ENCODE results near the gene PGRMC1. TPM values are rescaled to one million over a fixed set of nuclear protein-coding genes. Genes with fewer than 3 reads are reported as not detected.

PGRMC1 gene
- total and polyA plus RNA-seq, 9 of the 15 experiments (the other 6 are each of a cell fraction or from before 2014, with no cell fraction given): 27.4 to 115 (median 90.3) TPM

- in situ Hi-C loops (cut with MboI): no loop called here
- FAIRE-seq (no peak), ATAC-seq (no peak), DNase-seq (ENCODE audit: extremely low read depth in 1 of 4, low spot score in 3 of 4) (no peak)
- no peaks in the 10 kb centered on the region for H3K9me3 ChIP-seq (replicated peaks; ENCODE audit: control insufficient read depth, insufficient read depth, low read depth, low read length)
- H3K36me3 ChIP-seq (ENCODE audit: control insufficient read depth, insufficient read depth, low read length): peaks cover 34% of the 10 kb centered on the region
- H3K27ac ChIP-seq (ENCODE audit: extremely low read depth, low read depth, low read length): no peak overlapping the region
- no peak overlapping the region for H3K9ac ChIP-seq (ENCODE audit: insufficient read depth in 1 of 2, low read depth in 2 of 2, low read length in 2 of 2)
- BruUV-seq (replicated peaks): no TSS peak
- no peaks in the 10 kb centered on the region for H3K79me2 ChIP-seq (ENCODE audit: control insufficient read depth, insufficient read depth, low read length)
- POLR2A ChIA-PET: interaction anchor here (2.6 kb wide), 1 partner anchor 10 kb away, joined by 9 read pairs; no protein-coding TSS in a partner anchor
- TF ChIP-seq TBP (optimal IDR thresholded peaks at IDR 0.05; ENCODE audit: low read depth, low read length) (no peak), ZNF431 (CRISPR knock-in tag; IDR thresholded peaks at IDR 0.05) (no peak), RB1 (IDR thresholded peaks at IDR 0.05; ENCODE audit: low read depth) (no peak), KLF1 (tag; IDR thresholded peaks at IDR 0.05) (no peak), SRSF1 (IDR thresholded peaks at IDR 0.05; ENCODE audit: low read depth, low read length) (no peak), ZNF3 (CRISPR knock-in tag; IDR thresholded peaks at IDR 0.05) (no peak), CAMTA2 (CRISPR knock-in tag; conservative IDR thresholded peaks at IDR 0.05) (no peak), FOXA3 (CRISPR knock-in tag; conservative IDR thresholded peaks at IDR 0.05 in 1 of 2, IDR thresholded peaks at IDR 0.05 in 1 of 2) (no peak), RCOR1 (IDR thresholded peaks at IDR 0.05; ENCODE audit: borderline replicate concordance in 1 of 2, low read depth in 2 of 2, low read length in 2 of 2) (no peak), FOXM1 (IDR thresholded peaks at IDR 0.05; ENCODE audit: low read depth) (no peak), FOXM1 (CRISPR knock-in tag; IDR thresholded peaks at IDR 0.05; ENCODE audit: low read depth) (no peak), SMAD1 (IDR thresholded peaks at IDR 0.05; ENCODE audit: low read depth, low read length, partially characterized antibody) (no peak), AFF1 (IDR thresholded peaks at IDR 0.05; ENCODE audit: low read depth in 1 of 2, partially characterized antibody in 2 of 2) (no peak), MAFG (tag; conservative IDR thresholded peaks at IDR 0.05) (no peak), MXD1 (CRISPR knock-in tag; IDR thresholded peaks at IDR 0.05; ENCODE audit: borderline replicate concordance, poor library complexity, severe bottlenecking) (no peak)
- 77% methylated on average over 3 of the region's 3 CpGs for WGBS (ENCODE audit: insufficient coverage, low coverage, missing lambda C conversion rate)
- intact Hi-C loops (cut with micrococcal nuclease): no loop called here
- no peaks in the 10 kb centered on the region for H3K4me1 ChIP-seq (replicated peaks in 1 of 2; ENCODE audit: control insufficient read depth in 2 of 2, insufficient read depth in 2 of 2, low read length in 2 of 2)
- no peaks in the 10 kb centered on the region for H3K9me1 ChIP-seq (ENCODE audit: control insufficient read depth, insufficient read depth, low read length)
- CTCF ChIA-PET (ENCODE audit: low intra/inter-chr PET ratio): no interaction called here
- no peak overlapping the region for H3K4me2 ChIP-seq (ENCODE audit: insufficient read depth, low read length)
- no peak overlapping the region for H3K4me3 ChIP-seq
- H4K20me1 ChIP-seq (replicated peaks; ENCODE audit: control insufficient read depth, insufficient read depth, low read length): no peaks in the 10 kb centered on the region; the same call in 1 of the 2 replicates
- no peak overlapping the region for H2AFZ ChIP-seq (ENCODE audit: low read depth, low read length)
- no peaks in the 10 kb centered on the region for H3K27me3 ChIP-seq (ENCODE audit: control insufficient read depth in 2 of 2, insufficient read depth in 2 of 2, low read length in 2 of 2)
Observed at GRCh38 chrX:119247702-119248101, 11.6 kb downstream of the PGRMC1 start.

Data from K562 (cell line).